Activated B cell treated with CpG ODN at 0.5 μM for 24 hours (primary cell): ENCODE measurements around the gene PLD4. TPM values are rescaled to one million over a fixed set of nuclear protein-coding genes. Genes with fewer than 3 reads are reported as not detected.

Source experiments
- ATAC-seq: fragments of 200-7000 bp; cut with Tn5 transposase; one replicate; pipeline ENCODE4 v1.10.0; 2021; ENCODE audit warnings: low read depth, mild to moderate bottlenecking, moderate library complexity
- CTCF ChIA-PET: fragments of 350-600 bp; sonication (Branson Sonifier 250); formaldehyde crosslinking; loops from one replicate; lab custom pipeline; 2021; ENCODE audit warnings: antibody characterized with exemption; lab: Charles Lee
- POLR2A ChIA-PET: fragments of 350-600 bp; sonication (Branson Sonifier 250); formaldehyde crosslinking; loops from one replicate; lab custom pipeline; 2021; ENCODE audit warnings: antibody characterized with exemption; lab: Charles Lee
- DNase-seq: peaks from one replicate; pipeline ENCODE4 v3.0.0; 2022
- H3K27ac Mint-ChIP-seq: one replicate; pipeline ENCODE4 v1.8.0; 2020; ENCODE audit warnings: mixed read lengths
- H3K27me3 Mint-ChIP-seq: one replicate; pipeline ENCODE4 v1.8.0; 2021; ENCODE audit warnings: mixed read lengths
- H3K36me3 Mint-ChIP-seq: one replicate; pipeline ENCODE4 v1.8.0; 2021; ENCODE audit warnings: low read depth, mixed read lengths
- H3K4me1 Mint-ChIP-seq: one replicate; pipeline ENCODE4 v1.8.0; 2021; ENCODE audit warnings: mixed read lengths
- H3K4me3 Mint-ChIP-seq: one replicate; pipeline ENCODE4 v1.8.0; 2020; ENCODE audit warnings: mild to moderate bottlenecking, mixed read lengths
- H3K9me3 Mint-ChIP-seq: one replicate; pipeline ENCODE4 v1.8.0; 2020; ENCODE audit warnings: mixed read lengths
- intact Hi-C: fragments of 100-400 bp; cut with micrococcal nuclease; formaldehyde crosslinking; loops from one replicate; pipeline ENCODE4 v1.15.1; 2024
- total RNA-seq: library from RNA; stranded (reverse); gene quantifications from 2 replicates; pipeline ENCODE4 v1.2.3, GENCODE V29; 2022
- TF ChIP-seq, protein P1 (sequence below): fragments of 200-600 bp; IDR thresholded peaks from one replicate; pipeline ENCODE4 v1.8.0; 2022; ENCODE audit warnings: antibody characterized with exemption, mild to moderate bottlenecking

The PLD4 gene
- total RNA-seq, 1 donor from 2014 or later, result 473 TPM

DNA sequence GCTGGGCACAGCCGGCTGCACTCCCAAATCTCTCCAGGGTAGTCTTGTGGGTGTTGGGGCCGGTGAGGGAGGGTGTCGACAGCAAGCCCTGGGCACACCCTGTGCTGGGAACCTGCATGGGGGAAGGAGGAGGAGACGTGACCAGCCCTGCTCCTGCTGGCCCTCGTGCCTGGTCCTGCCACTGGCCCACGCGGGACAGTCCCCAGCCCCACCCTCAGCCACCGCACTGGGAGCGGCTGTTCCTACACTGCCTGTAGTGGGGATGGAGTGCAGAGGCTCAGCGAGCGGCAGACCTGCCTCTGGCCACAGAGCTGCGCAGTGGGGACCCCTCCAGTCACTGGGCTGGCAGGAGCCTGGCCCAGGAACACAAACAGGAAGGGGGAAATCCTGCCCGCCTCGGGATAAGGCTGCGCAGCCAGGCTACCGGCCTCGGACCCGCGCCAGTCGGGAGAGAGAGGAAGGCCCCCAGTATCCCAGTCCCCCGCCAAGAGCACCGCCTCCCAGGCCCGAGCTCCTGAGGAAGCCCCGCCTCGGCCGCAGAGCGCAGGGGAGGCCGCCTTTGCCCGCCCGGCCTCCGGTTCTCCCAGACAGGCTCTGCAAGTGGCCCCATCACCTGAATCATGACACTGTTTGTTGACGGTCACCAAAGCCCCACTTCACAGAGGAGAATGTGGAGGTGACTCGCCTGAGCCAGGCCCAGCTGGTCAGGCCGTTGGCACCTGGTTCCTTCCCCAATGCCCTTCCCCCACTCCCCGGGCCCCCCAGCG, 42.9 kb downstream of the PLD4 start:
- intact Hi-C loops, result no loop called here
- POLR2A ChIA-PET, result no interaction called here

DNA sequence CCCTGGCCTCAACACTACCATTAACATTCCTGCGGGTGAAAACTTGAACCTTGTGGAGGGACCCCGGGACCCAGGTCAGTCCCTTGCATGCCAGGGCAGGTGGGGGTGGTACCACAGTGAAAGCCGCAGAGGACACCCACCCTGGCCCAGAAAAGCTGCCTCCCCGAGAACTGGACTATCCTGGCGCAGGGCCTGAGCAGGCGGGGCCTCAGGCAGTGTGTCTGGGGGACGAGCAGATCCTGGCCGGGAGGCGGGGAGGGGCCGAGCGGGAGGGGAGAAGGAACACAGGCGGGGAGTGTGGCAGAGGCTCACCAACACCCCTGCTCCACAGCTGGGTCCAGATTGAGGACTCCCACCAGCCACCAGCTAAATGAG, 43.5 kb downstream of the PLD4 start:
- H3K4me1 Mint-ChIP-seq, result peaks cover 17% of the 10 kb centered on the region
- H3K36me3 Mint-ChIP-seq, result no peaks in the 10 kb centered on the region
- H3K27me3 Mint-ChIP-seq, result peaks cover 4% of the 10 kb centered on the region
- intact Hi-C loops, result no loop called here
- ChIA-PET POLR2A (interaction anchor here (1.0 kb wide), 1 partner anchor 17 kb away, joined by 3 read pairs; no protein-coding TSS in a partner anchor), CTCF (interaction anchor here (0.6 kb wide), 1 partner anchor 199 kb away, joined by 3 read pairs; no protein-coding TSS in a partner anchor)
- H3K4me3 Mint-ChIP-seq, result no peak overlapping the region
- no peak overlapping the region for H3K27ac Mint-ChIP-seq
- DNase-seq (no peak), ATAC-seq (no peak)
- TF ChIP-seq, protein P1, sequence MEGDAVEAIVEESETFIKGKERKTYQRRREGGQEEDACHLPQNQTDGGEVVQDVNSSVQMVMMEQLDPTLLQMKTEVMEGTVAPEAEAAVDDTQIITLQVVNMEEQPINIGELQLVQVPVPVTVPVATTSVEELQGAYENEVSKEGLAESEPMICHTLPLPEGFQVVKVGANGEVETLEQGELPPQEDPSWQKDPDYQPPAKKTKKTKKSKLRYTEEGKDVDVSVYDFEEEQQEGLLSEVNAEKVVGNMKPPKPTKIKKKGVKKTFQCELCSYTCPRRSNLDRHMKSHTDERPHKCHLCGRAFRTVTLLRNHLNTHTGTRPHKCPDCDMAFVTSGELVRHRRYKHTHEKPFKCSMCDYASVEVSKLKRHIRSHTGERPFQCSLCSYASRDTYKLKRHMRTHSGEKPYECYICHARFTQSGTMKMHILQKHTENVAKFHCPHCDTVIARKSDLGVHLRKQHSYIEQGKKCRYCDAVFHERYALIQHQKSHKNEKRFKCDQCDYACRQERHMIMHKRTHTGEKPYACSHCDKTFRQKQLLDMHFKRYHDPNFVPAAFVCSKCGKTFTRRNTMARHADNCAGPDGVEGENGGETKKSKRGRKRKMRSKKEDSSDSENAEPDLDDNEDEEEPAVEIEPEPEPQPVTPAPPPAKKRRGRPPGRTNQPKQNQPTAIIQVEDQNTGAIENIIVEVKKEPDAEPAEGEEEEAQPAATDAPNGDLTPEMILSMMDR, result no peak
- H3K9me3 Mint-ChIP-seq, result no peaks in the 10 kb centered on the region

More for the DNA sequence above, 42.9 kb downstream of the PLD4 start:
- Mint-ChIP-seq H3K36me3 (no peaks in the 10 kb centered on the region), H3K4me1 (peaks cover 17% of the 10 kb centered on the region), H3K4me3 (no peak overlapping the region), H3K27ac (no peak overlapping the region), H3K9me3 (no peaks in the 10 kb centered on the region), H3K27me3 (peaks cover 4% of the 10 kb centered on the region)
- ATAC-seq, result no peak
- DNase-seq, result no peak
- CTCF ChIA-PET, result interaction anchor here (0.6 kb wide), 1 partner anchor 199 kb away, joined by 3 read pairs; no protein-coding TSS in a partner anchor
- TF ChIP-seq, protein P1, result no peak

DNA sequence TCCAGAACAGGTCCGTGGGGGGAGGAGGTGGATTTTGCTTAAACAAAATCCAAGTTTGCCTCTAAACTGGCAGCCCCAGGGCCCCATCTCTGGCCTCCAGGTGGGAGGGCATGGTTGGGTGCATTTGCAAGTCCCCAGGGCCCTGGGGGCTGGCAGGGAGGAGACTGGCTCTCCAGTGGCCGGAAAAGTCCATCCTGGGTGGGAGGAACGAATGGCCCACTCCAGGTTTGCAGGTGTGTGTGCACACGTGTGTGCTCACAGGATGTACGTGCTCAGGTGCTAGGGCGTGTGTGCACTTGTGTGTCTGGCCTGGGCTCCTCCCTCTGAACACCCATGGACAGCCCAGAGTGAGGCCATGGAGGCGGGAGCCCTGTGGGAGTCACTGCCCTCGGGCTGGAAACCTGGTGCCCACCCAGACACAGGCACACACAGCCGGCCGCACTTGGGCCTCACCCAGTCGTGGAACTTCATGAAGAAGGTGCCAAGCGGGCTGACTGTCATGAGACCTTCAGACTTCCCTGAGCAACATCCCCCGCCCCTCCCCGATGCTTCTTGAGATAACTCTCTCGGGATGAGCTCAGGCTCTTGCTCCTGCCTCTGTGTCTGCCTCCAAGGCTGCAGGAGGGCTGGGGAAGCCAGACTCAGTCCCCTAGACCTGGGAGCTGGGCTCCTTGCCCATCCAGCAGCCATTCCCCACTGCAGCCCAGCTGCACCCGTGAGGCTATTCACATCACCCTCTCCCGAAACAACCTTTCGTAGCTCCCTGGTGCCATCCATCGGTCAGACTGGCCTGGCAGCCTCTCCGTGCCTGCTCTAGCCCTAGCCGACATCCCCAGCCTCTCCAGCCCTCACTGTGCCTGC, 44.1 kb downstream of the PLD4 start:
- TF ChIP-seq, protein P1, result no peak
- H3K9me3 Mint-ChIP-seq, result no peaks in the 10 kb centered on the region
- peaks cover 17% of the 10 kb centered on the region for H3K4me1 Mint-ChIP-seq
- H3K4me3 Mint-ChIP-seq, result no peak overlapping the region
- ATAC-seq, result no peak
- no peak for DNase-seq
- H3K27me3 Mint-ChIP-seq, result peaks cover 4% of the 10 kb centered on the region
- intact Hi-C loops, result no loop called here
- ChIA-PET CTCF (no interaction called here), POLR2A (interaction anchor here (1.0 kb wide), 1 partner anchor 16 kb away, joined by 3 read pairs; no protein-coding TSS in a partner anchor)
- H3K27ac Mint-ChIP-seq, result no peak overlapping the region
- no peaks in the 10 kb centered on the region for H3K36me3 Mint-ChIP-seq

DNA sequence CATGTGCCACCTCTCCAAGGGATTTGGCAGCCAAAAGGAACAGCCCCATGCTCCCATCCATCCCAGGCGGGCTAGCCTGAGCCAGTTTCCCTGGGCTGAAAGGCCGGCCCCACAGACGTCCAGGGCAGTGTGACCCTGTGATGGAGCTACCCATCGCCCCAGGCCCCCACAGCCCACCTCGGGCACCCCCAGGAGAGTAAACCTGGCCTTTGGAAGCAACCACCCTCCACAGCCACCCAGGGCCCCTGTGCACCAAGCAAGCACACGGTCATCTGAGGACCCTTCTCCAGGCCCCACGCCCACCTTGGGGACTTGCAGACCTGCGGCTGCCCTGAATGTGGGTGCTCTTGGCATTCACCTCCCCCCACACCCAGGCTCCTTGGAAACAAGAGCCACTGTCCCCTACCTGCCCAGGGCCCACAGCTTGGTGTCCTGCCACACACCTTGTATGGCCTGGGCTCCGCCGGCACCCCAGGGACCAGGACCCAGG, 45.1 kb downstream of the PLD4 start:
- DNase-seq (no peak), ATAC-seq (no peak)
- TF ChIP-seq, protein P1, result no peak
- Mint-ChIP-seq H3K4me1 (peaks cover 17% of the 10 kb centered on the region), H3K36me3 (no peaks in the 10 kb centered on the region), H3K9me3 (no peaks in the 10 kb centered on the region), H3K27me3 (peaks cover 8% of the 10 kb centered on the region), H3K27ac (no peak overlapping the region), H3K4me3 (no peak overlapping the region)
- intact Hi-C loops, result no loop called here
- POLR2A ChIA-PET, result interaction anchor here (0.5 to 0.6 kb wide), 3 partner anchors 48 to 1874 kb away, joined by 3 to 4 read pairs (median 3); no protein-coding TSS in a partner anchor
- CTCF ChIA-PET, result no interaction called here
